Activated T-cell treated with anti-CD3 and anti-CD28 coated beads for 4 hours (primary cell): ENCODE data around the gene MRPL51.

Experiments used
- DNase-seq: peaks from one replicate; pipeline ENCODE4 v3.0.0-alpha.2; 2020

Gene MRPL51

DNA sequence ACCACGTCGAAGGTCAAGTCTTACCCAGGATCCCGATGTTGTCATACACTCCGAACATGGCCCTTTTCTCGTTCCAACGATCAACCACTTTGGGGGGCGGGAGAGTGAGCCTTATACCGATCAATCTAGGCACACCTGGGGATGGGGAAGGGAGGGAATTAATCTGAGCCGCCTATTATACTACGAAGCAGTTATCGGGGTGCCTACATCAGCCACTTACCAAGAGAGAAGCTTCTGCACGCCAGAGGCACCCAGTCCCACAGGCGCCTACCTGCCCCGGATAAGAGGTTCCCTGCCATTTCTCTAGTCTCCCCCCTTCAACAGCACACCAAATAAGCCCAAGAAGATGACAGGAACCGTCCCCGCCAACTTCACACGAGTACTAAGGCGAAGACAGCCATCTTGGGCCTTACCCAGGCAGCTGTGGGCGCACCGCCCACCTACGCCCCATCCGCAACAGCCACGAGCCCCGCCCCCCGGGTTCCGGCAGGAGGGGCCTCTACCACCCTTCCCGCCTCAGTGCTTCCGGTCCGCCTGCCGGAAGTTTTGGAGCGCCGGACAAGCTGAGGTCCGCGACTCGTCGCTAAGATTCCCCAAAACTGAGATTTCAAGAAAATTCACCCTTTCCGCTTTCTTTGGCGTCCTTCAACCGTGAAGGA is at the start of gene MRPL51:
Gene MRPL51, minus strand, starts transcription at position 425 of the 659 bp plus-strand sequence. Its CDS starts 126 bp downstream, at position 299.
- peak; percentile 96 for DNase-seq

DNA sequence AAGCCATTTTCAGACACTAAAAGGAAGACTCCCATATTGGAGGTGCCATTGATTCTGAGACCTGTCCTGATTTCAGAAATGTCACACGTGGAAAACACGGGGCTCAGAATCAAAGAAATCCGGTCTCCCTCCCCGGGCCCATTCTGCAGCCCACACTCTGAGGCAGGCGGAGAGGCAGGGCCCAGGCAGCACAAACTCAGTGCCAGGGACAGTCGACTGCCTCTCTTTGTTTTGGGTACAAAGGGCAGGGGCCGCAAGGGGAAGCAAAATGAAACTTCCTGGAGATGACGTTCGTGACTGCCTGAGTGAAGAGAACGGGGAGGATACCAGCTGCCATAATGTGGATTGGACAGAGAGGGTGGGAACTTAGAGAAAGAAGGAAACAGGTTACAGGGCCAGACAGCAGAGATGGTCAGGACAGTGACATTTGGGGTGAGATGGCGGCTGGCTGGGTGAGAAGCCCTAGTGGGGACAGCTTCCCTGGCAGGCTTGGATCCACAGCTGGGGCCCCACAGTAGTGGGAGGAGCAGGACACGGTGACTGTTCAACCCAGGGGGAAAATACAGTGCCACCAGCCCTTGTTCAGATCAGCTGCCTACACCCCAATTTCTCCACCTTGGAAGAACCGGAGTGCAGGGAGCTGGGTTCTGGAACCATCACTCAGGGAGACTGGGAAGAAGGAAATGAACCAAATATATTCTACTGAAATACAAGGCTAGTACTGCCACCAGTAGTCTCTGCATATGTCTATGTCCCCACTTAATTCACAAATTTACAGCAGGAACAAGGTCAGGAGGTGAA is 49.3 kb upstream of the MRPL51 start:
- no peak for DNase-seq

DNA sequence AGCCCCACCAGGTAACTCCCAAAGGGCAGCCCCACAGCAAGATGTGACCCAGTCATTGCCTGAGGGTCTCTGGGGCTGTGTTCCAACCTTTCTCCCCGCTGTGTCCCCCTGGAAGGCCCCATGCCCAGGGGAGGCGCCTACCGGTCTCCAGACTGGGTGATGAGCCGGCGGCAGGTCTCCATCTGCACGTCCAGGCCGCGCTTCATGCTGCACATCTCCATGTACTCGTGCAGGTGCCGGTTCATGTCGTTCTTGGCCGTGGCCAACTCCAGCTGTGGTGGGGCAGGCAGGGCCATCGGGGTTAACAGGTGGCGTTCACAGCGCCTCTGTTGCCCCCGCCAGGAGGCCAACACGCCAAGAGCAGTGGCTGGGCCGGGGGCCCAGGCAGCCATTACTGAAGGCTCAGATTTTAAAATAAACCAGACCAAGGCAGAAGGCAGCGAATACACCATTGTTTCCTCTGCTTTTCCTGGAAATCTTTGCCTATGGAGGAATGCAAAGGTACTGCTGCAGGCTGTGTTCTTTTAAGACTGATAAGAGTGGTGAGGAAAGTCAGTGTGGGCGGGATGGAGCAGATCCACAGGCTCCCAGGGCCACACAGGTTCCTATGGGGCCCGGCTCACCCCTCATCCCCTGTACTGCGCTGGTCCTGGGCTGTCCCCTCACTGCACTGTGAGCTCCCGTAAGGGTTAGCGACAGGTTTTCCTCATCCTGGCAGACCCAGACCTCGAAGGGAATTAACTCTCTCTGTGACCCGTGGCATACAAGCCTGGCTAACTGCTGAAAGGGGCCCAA is 48.5 kb upstream of the MRPL51 start:
- DNase-seq = no peak

DNA sequence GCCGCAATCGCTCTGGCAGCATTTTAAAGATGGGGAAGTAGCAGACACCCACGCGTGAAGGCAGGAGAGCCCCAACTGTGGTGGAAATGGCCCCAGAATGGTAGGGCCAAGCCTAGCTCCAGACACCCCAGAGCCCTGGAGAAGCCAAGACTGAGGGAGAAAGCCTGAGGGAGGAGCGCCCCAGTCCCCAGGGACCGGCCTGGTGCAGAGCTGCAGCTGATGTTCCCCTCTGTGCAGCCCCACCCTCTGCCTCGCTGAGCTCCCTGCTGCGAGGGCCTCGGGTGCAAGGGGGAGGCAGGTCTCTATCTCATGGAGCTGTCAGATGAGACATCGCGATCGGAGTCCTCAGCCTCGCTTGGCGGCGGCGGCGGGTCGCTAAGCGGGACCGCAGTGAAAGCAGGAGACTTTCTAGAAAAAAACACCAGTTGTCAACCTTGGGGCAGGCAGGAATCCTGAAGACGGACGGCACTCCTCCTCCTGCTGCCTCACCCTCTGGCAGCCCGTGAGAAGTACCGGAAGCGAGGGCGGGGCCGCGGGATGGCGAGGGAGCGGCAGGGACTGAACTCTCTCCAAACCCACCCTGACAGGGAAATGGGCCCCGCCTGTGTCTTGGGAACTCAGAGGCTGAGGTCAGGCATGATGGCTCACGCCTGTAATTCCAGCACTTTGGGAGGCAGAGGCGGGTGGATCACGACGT is 47.3 kb upstream of the MRPL51 start:
- DNase-seq = no peak

DNA sequence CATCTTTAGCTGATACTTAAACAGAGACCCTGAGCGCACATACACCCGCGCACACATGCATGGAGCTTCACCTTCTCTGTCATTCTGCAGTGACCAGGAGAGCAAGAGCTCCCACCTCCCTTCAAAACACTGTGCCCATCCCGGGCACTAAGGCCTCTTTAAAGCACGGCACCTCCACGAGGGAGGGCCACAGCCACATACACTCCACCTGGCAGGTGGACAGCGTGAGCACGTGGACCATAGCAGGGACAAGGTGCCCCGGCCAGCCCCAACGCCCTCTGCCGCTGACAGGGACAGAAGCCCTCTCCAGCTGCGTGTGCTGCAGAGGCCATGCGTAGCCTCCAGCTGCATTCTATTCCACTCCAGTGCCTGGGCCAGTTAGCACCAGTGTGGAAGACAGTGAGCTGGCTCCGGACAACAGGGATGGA is 46.7 kb upstream of the MRPL51 start:
- no peak for DNase-seq

DNA sequence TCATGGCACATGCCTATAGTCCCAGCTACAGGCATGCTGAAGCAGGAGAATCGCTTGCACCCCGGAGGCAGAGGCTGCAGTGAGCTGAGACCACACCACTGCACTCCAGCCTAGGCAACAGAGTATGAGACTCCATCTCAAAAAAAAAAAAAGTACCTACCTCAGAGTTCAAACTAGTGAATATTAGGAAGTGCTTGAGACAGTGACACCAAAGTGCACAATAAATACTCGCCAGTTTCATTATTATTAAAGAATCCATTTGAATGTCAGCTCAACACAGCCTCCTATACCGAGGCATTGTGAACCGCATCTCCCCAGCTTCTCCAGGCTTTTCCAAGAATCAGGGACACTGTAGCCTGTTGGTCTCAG is 46.2 kb upstream of the MRPL51 start:
- DNase-seq = no peak

DNA sequence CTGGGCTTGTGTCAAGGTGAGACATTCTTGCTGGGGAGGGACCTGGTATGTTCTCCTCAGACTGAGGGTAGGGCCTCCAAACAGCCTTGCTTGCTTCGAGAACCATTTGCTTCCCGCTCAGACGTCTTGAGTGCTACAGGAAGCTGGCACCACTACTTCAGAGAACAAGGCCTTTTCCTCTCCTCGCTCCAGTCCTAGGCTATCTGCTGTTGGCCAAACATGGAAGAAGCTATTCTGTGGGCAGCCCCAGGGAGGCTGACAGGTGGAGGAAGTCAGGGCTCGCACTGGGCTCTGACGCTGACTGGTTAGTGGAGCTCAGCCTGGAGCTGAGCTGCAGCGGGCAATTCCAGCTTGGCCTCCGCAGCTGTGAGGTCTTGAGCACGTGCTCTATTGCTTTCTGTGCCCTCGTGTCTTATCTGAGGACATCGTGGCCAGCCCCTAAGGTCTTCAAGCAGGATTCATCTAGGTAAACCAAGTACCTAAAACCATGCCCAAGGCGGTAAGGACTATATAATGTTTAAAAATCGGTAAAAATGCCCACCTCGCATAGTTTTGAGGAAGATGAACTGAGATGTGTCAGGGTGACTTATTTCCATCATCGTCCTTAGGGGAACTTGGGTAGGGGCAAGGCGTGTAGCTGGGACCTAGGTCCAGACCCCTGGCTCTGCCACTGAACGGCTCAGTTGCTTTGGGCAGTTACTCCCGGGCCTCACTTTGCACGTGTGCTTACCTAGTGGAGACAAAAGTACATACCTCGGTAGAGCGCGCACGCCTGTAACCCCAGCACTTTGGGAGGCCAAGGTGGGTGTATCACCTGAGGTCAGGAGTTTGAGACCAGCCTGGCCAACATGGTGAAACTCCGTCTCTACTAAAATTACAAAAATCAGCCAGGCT is 45.6 kb upstream of the MRPL51 start:
- no peak for DNase-seq

DNA sequence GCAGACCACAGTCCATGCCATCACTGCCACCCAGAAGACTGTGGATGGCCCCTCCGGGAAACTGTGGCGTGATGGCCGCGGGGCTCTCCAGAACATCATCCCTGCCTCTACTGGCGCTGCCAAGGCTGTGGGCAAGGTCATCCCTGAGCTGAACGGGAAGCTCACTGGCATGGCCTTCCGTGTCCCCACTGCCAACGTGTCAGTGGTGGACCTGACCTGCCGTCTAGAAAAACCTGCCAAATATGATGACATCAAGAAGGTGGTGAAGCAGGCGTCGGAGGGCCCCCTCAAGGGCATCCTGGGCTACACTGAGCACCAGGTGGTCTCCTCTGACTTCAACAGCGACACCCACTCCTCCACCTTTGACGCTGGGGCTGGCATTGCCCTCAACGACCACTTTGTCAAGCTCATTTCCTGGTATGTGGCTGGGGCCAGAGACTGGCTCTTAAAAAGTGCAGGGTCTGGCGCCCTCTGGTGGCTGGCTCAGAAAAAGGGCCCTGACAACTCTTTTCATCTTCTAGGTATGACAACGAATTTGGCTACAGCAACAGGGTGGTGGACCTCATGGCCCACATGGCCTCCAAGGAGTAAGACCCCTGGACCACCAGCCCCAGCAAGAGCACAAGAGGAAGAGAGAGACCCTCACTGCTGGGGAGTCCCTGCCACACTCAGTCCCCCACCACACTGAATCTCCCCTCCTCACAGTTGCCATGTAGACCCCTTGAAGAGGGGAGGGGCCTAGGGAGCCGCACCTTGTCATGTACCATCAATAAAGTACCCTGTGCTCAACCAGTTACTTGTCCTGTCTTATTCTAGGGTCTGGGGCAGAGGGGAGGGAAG is 44.7 kb upstream of the MRPL51 start:
- DNase-seq = peak; percentile 74

DNA sequence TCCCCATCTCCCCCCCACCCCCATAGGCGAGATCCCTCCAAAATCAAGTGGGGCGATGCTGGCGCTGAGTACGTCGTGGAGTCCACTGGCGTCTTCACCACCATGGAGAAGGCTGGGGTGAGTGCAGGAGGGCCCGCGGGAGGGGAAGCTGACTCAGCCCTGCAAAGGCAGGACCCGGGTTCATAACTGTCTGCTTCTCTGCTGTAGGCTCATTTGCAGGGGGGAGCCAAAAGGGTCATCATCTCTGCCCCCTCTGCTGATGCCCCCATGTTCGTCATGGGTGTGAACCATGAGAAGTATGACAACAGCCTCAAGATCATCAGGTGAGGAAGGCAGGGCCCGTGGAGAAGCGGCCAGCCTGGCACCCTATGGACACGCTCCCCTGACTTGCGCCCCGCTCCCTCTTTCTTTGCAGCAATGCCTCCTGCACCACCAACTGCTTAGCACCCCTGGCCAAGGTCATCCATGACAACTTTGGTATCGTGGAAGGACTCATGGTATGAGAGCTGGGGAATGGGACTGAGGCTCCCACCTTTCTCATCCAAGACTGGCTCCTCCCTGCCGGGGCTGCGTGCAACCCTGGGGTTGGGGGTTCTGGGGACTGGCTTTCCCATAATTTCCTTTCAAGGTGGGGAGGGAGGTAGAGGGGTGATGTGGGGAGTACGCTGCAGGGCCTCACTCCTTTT is 44.0 kb upstream of the MRPL51 start:
- no peak for DNase-seq

DNA sequence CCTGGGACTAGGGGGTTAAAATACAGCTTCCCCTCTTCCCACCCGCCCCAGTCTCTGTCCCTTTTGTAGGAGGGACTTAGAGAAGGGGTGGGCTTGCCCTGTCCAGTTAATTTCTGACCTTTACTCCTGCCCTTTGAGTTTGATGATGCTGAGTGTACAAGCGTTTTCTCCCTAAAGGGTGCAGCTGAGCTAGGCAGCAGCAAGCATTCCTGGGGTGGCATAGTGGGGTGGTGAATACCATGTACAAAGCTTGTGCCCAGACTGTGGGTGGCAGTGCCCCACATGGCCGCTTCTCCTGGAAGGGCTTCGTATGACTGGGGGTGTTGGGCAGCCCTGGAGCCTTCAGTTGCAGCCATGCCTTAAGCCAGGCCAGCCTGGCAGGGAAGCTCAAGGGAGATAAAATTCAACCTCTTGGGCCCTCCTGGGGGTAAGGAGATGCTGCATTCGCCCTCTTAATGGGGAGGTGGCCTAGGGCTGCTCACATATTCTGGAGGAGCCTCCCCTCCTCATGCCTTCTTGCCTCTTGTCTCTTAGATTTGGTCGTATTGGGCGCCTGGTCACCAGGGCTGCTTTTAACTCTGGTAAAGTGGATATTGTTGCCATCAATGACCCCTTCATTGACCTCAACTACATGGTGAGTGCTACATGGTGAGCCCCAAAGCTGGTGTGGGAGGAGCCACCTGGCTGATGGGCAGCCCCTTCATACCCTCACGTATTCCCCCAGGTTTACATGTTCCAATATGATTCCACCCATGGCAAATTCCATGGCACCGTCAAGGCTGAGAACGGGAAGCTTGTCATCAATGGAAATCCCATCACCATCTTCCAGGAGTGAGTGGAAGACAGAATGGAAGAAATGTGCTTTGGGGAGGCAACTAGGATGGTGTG is 43.1 kb upstream of the MRPL51 start:
- no peak for DNase-seq

DNA sequence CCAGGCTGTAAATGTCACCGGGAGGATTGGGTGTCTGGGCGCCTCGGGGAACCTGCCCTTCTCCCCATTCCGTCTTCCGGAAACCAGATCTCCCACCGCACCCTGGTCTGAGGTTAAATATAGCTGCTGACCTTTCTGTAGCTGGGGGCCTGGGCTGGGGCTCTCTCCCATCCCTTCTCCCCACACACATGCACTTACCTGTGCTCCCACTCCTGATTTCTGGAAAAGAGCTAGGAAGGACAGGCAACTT is 42.6 kb upstream of the MRPL51 start:
- DNase-seq = no peak

DNA sequence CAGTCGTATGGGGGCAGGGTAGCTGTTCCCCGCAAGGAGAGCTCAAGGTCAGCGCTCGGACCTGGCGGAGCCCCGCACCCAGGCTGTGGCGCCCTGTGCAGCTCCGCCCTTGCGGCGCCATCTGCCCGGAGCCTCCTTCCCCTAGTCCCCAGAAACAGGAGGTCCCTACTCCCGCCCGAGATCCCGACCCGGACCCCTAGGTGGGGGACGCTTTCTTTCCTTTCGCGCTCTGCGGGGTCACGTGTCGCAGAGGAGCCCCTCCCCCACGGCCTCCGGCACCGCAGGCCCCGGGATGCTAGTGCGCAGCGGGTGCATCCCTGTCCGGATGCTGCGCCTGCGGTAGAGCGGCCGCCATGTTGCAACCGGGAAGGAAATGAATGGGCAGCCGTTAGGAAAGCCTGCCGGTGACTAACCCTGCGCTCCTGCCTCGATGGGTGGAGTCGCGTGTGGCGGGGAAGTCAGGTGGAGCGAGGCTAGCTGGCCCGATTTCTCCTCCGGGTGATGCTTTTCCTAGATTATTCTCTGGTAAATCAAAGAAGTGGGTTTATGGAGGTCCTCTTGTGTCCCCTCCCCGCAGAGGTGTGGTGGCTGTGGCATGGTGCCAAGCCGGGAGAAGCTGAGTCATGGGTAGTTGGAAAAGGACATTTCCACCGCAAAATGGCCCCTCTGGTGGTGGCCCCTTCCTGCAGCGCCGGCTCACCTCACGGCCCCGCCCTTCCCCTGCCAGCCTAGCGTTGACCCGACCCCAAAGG is 42.1 kb upstream of the MRPL51 start:
- DNase-seq = peak; percentile 62

DNA sequence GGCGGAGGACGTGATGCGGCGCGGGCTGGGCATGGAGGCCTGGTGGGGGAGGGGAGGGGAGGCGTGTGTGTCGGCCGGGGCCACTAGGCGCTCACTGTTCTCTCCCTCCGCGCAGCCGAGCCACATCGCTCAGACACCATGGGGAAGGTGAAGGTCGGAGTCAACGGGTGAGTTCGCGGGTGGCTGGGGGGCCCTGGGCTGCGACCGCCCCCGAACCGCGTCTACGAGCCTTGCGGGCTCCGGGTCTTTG is 41.6 kb upstream of the MRPL51 start:
- DNase-seq = no peak

DNA sequence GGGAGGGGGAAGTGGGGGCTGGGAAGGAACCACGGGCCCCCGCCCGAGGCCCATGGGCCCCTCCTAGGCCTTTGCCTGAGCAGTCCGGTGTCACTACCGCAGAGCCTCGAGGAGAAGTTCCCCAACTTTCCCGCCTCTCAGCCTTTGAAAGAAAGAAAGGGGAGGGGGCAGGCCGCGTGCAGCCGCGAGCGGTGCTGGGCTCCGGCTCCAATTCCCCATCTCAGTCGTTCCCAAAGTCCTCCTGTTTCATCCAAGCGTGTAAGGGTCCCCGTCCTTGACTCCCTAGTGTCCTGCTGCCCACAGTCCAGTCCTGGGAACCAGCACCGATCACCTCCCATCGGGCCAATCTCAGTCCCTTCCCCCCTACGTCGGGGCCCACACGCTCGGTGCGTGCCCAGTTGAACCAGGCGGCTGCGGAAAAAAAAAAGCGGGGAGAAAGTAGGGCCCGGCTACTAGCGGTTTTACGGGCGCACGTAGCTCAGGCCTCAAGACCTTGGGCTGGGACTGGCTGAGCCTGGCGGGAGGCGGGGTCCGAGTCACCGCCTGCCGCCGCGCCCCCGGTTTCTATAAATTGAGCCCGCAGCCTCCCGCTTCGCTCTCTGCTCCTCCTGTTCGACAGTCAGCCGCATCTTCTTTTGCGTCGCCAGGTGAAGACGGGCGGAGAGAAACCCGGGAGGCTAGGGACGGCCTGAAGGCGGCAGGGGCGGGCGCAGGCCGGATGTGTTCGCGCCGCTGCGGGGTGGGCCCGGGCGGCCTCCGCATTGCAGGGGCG is 41.0 kb upstream of the MRPL51 start, which contains the start of gene GAPDH:
Gene GAPDH, plus strand, starts transcription at position 595 of the 772 bp plus-strand sequence. CDS start 316 bp downstream, outside the sequence.
- DNase-seq = peak; percentile 83

DNA sequence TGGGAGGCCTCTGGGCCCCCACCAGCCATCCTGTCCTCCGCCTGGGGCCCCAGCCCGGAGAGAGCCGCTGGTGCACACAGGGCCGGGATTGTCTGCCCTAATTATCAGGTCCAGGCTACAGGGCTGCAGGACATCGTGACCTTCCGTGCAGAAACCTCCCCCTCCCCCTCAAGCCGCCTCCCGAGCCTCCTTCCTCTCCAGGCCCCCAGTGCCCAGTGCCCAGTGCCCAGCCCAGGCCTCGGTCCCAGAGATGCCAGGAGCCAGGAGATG is 40.5 kb upstream of the MRPL51 start:
- DNase-seq = no peak

DNA sequence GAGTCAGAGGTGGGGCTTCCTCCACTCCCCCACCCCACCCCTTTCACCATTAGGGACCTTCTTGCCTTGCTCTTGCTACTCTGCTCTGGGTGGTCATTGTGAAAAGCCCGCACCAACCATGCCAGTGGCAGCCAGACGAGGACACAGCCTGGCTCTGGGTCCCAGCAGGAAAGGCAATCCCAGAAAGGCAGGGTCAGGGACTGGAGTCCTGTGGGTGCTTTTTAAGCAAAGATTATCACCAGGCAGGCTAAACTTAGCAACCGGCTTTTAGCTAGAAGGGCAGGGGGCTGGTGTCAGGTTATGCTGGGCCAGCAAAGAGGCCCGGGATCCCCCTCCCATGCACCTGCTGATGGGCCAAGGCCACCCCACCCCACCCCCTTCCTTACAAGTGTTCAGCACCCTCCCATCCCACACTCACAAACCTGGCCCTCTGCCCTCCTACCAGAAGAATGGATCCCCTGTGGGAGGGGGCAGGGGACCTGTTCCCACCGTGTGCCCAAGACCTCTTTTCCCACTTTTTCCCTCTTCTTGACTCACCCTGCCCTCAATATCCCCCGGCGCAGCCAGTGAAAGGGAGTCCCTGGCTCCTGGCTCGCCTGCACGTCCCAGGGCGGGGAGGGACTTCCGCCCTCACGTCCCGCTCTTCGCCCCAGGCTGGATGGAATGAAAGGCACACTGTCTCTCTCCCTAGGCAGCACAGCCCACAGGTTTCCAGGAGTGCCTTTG is 40.0 kb upstream of the MRPL51 start:
- DNase-seq = no peak

DNA sequence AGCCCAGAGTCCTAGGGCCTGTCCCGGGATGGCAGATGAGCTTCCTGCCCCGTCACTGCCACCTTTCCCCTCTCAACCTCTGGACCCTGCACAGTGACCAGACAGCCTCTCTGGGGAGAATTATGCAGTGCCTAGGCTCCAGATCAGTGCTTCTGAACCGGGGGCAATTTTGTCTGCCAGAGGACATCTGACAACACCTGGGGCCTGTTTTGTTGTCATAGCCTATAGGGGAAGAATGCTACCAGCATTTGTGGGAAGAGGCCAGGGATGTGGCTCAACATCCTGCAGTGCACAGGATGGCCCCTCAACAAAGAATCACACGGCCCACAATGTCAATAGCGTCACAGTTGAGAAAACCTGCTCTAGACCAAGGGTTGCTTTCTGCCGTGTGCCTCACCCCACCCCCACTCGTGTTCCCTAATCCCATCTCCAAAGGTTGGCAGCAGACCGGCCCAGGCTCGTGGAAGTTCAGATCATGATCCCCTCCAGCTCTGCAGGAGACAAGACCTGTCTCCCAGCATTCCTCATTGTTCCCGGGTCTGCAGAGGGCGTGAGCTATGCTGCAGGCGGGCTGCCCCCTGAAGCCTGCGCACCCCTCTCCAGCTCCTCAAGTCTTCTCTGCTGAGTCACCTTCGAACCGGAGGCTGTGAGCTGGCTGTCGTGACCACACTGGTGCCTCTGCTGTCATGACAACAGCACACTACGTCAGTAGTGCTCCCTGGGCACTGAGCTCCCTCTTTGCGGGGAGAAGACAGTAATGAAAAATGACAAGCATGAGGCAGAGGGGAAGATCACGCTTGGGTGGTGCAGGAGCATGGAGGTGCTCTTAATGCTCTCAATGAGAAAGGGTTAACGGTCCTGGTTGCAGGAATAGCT is 39.2 kb upstream of the MRPL51 start:
- peak; percentile 78 for DNase-seq
